IMR-90 (cell line): ENCODE data around the gene C19orf73. TPM values are rescaled to one million over a fixed set of nuclear protein-coding genes. Genes with fewer than 3 reads are reported as not detected.

ENCODE experiments used
- ATAC-seq: fragments of 200-7000 bp; cut with Tn5 transposase; 2 replicates; pipeline ENCODE4 v1.9.1; 2020; ENCODE audit warnings: low read depth, mild to moderate bottlenecking, moderate library complexity
- BruUV-seq: library from RNA; stranded (reverse); fragments of 400-500 nt; replicated peaks from 2 replicates; lab custom pipeline; 2021; lab: Mats Ljungman, UMichigan
- CTCF ChIA-PET: fragments of 300-600 bp; formaldehyde crosslinking; extraction: SDS; loops from one replicate; lab custom pipeline; 2021; ENCODE audit warnings: antibody characterized with exemption; lab: Yijun Ruan, JAX
- POLR2A ChIA-PET: fragments of 300-600 bp; sonication (Branson Sonifier 250); formaldehyde crosslinking; loops from one replicate; lab custom pipeline; 2022; ENCODE audit warnings: antibody characterized with exemption; ENCODE audit not compliant: unreplicated experiment; lab: Charles Lee
- DNase-seq: peaks from one replicate; pipeline ENCODE4 v3.0.0; 2013
- H2AFZ ChIP-seq: replicated peaks from 2 replicates; pipeline ENCODE3; 2013; ENCODE audit warnings: low read length, mild to moderate bottlenecking; ENCODE audit not compliant: poor library complexity
- H2AK5ac ChIP-seq: 2 replicates; pipeline ENCODE4 v1.6.1; 2013; ENCODE audit warnings: low read depth, low read length, inconsistent platforms
- H2AK9ac ChIP-seq: replicated peaks from 2 replicates; pipeline ENCODE3; 2013; ENCODE audit warnings: mild to moderate bottlenecking, low read depth, low read length, moderate library complexity; ENCODE audit not compliant: poor library complexity
- H2BK120ac ChIP-seq: 2 replicates; pipeline ENCODE4 v1.6.1; 2013; ENCODE audit warnings: low read depth, low read length, inconsistent platforms
- H2BK15ac ChIP-seq: 3 replicates; pipeline ENCODE4 v1.6.1; 2013; ENCODE audit warnings: low read depth, low read length, inconsistent platforms
- H2BK20ac ChIP-seq: 2 replicates; pipeline ENCODE4 v1.6.1; 2013; ENCODE audit warnings: low read depth, mild to moderate bottlenecking, inconsistent platforms, low read length, moderate library complexity
- H2BK5ac ChIP-seq: 2 replicates; pipeline ENCODE4 v1.6.1; 2013; ENCODE audit warnings: mild to moderate bottlenecking, low read depth, low read length, inconsistent platforms; ENCODE audit not compliant: poor library complexity, severe bottlenecking
- H3K14ac ChIP-seq: replicated peaks from 2 replicates; pipeline ENCODE4 v1.6.1; 2013; ENCODE audit warnings: low read depth, low read length, inconsistent platforms
- H3K18ac ChIP-seq: 2 replicates; pipeline ENCODE4 v1.6.1; 2013; ENCODE audit warnings: low read depth, low read length, control low read depth
- H3K23ac ChIP-seq: 2 replicates; pipeline ENCODE4 v1.6.1; 2013; ENCODE audit warnings: low read depth, low read length, inconsistent platforms
- H3K27ac ChIP-seq: 2 replicates; pipeline ENCODE4 v1.5.1; 2013; ENCODE audit warnings: mild to moderate bottlenecking, control low read depth, low read length; ENCODE audit not compliant: insufficient read depth
- H3K27me3 ChIP-seq: 2 replicates; pipeline ENCODE4 v1.6.1; 2013; ENCODE audit warnings: low read length; ENCODE audit not compliant: control insufficient read depth, insufficient read depth
- H3K36me3 ChIP-seq: 2 replicates; pipeline ENCODE4 v1.6.1; 2013; ENCODE audit warnings: low read length, mixed read lengths; ENCODE audit not compliant: control insufficient read depth, insufficient read depth
- H3K4ac ChIP-seq: 2 replicates; pipeline ENCODE4 v1.6.1; 2013; ENCODE audit warnings: low read depth, low read length, inconsistent platforms
- H3K4me1 ChIP-seq: 2 replicates; pipeline ENCODE4 v1.6.1; 2013; ENCODE audit warnings: low read length, mixed read lengths; ENCODE audit not compliant: control insufficient read depth, insufficient read depth
- H3K4me2 ChIP-seq: 2 replicates; pipeline ENCODE4 v1.6.1; 2013; ENCODE audit warnings: low read depth, mild to moderate bottlenecking, control low read depth, low read length, moderate library complexity
- H3K4me3 ChIP-seq: 2 replicates; pipeline ENCODE4 v1.5.1; 2013; ENCODE audit warnings: low read depth, mild to moderate bottlenecking, control low read depth, low read length, moderate library complexity; ENCODE audit not compliant: insufficient read depth
- H3K56ac ChIP-seq: 2 replicates; pipeline ENCODE4 v1.6.1; 2013; ENCODE audit warnings: low read length, inconsistent platforms; ENCODE audit not compliant: insufficient read depth; ENCODE audit errors: extremely low read depth
- H3K79me1 ChIP-seq, 2 experiments: 2 replicates each; pipeline ENCODE4 v1.6.1; 2013; ENCODE audit warnings: low read length in 2 of 2, inconsistent platforms in 1 of 2, low read depth in 1 of 2
- H3K9ac ChIP-seq: 2 replicates; pipeline ENCODE4 v1.6.1; 2013; ENCODE audit warnings: low read depth, low read length, control low read depth
- H3K9me1 ChIP-seq: 2 replicates; pipeline ENCODE4 v1.6.1; 2013; ENCODE audit warnings: low read length, inconsistent platforms; ENCODE audit not compliant: insufficient read depth
- H3K9me3 ChIP-seq: 2 replicates; pipeline ENCODE4 v1.6.1; 2013; ENCODE audit warnings: low read length; ENCODE audit not compliant: control insufficient read depth, insufficient read depth
- H4K20me1 ChIP-seq: 2 replicates; pipeline ENCODE4 v1.6.1; 2013; ENCODE audit warnings: low read length, inconsistent platforms; ENCODE audit not compliant: insufficient read depth
- H4K5ac ChIP-seq: 2 replicates; pipeline ENCODE4 v1.6.1; 2013; ENCODE audit warnings: mild to moderate bottlenecking, low read depth, low read length, control low read depth
- H4K8ac ChIP-seq, 2 experiments: 2 replicates each; pipeline ENCODE4 v1.6.1; 2013; ENCODE audit warnings: low read depth in 2 of 2, low read length in 2 of 2, control low read depth in 1 of 2, inconsistent platforms in 1 of 2
- H4K91ac ChIP-seq: 2 replicates; pipeline ENCODE4 v1.6.1; 2013; ENCODE audit warnings: low read depth, low read length, inconsistent platforms; ENCODE audit not compliant: insufficient read depth
- BHLHE40 ChIP-seq: fragments of 150-350 bp; IDR thresholded peaks from 2 replicates; pipeline ENCODE4 v1.6.1; 2016; ENCODE audit warnings: mild to moderate bottlenecking, low read depth, low read length
- CEBPB ChIP-seq: IDR thresholded peaks from 2 replicates; pipeline ENCODE4 v1.6.1; 2012; ENCODE audit warnings: low read depth, low read length, improper control_type of control experiment
- CHD1 ChIP-seq: IDR thresholded peaks from 2 replicates; pipeline ENCODE4 v1.6.1; 2012; ENCODE audit warnings: low read depth, low read length, improper control_type of control experiment
- CTCF ChIP-seq: conservative IDR thresholded peaks from 2 replicates; pipeline ENCODE4 v1.5.1; 2012; ENCODE audit warnings: mild to moderate bottlenecking, low read depth, low read length, improper control_type of control experiment
- ELK1 ChIP-seq: fragments of 150-350 bp; IDR thresholded peaks from 2 replicates; pipeline ENCODE4 v1.6.1; 2016; ENCODE audit warnings: low read depth, mild to moderate bottlenecking, low read length, moderate library complexity, borderline replicate concordance
- FOS ChIP-seq: fragments of 150-350 bp; IDR thresholded peaks from 2 replicates; pipeline ENCODE4 v1.6.1; 2016; ENCODE audit warnings: low read depth, low read length
- MAFK ChIP-seq: IDR thresholded peaks from 2 replicates; pipeline ENCODE4 v1.6.1; 2012; ENCODE audit warnings: low read depth, low read length, improper control_type of control experiment
- MAZ ChIP-seq: IDR thresholded peaks from 2 replicates; pipeline ENCODE4 v1.6.1; 2012; ENCODE audit warnings: low read depth, mild to moderate bottlenecking, low read length, improper control_type of control experiment, moderate library complexity, borderline replicate concordance
- MXI1 ChIP-seq: IDR thresholded peaks from 2 replicates; pipeline ENCODE4 v1.6.1; 2012; ENCODE audit warnings: low read depth, mild to moderate bottlenecking, low read length, moderate library complexity, borderline replicate concordance
- NFE2L2 ChIP-seq: fragments of 150-350 bp; IDR thresholded peaks from 2 replicates; pipeline ENCODE4 v1.6.1; 2016; ENCODE audit warnings: low read depth, mild to moderate bottlenecking, low read length
- POLR2A ChIP-seq: IDR thresholded peaks from 2 replicates; pipeline ENCODE4 v1.6.1; 2012; ENCODE audit warnings: mild to moderate bottlenecking, low read depth, low read length
- RAD21 ChIP-seq: IDR thresholded peaks from 2 replicates; pipeline ENCODE4 v1.6.1; 2012; ENCODE audit warnings: low read length, improper control_type of control experiment
- RCOR1 ChIP-seq: IDR thresholded peaks from 2 replicates; pipeline ENCODE4 v1.6.1; 2012; ENCODE audit warnings: mild to moderate bottlenecking, low read length, improper control_type of control experiment; ENCODE audit not compliant: insufficient replicate concordance
- RFX5 ChIP-seq: IDR thresholded peaks from 2 replicates; pipeline ENCODE4 v1.8.0; 2012; ENCODE audit warnings: low read depth, mild to moderate bottlenecking, low read length, moderate library complexity
- SMC3 ChIP-seq: fragments of 150-350 bp; IDR thresholded peaks from 2 replicates; pipeline ENCODE4 v1.6.1; 2016; ENCODE audit warnings: low read depth, mild to moderate bottlenecking, antibody characterized with exemption, low read length, moderate library complexity
- USF2 ChIP-seq: fragments of 150-350 bp; IDR thresholded peaks from 2 replicates; pipeline ENCODE4 v1.6.1; 2017; ENCODE audit warnings: mild to moderate bottlenecking, antibody characterized with exemption, low read length, low read depth
- WGBS, 2 experiments: methylation state at CpG; one replicate each; pipeline versions ENCODE4 v1.1.5 to v1.1.7; 2013; ENCODE audit warnings: missing lambda C conversion rate in 2 of 2; ENCODE audit not compliant: insufficient read length in 1 of 2; ENCODE audit errors: extremely low coverage in 2 of 2; 5-methylcytosine and 5-hydroxymethylcytosine counted together
- dilution Hi-C: fragments of 300-500 bp; cut with HindIII; formaldehyde crosslinking; loops from one replicate; pipeline ENCODE4 v1.14.3; 2018; ENCODE audit warnings: low sequenced_read_pairs; ENCODE audit not compliant: unreplicated experiment
- in situ Hi-C: fragments of 300-500 bp; cut with MboI; formaldehyde crosslinking; loops from 3 replicates; pipeline ENCODE4 v1.14.3; 2019; ENCODE audit warnings: low sequenced_read_pairs, inconsistent platforms, mixed read lengths
- intact Hi-C: fragments of 100-400 bp; cut with micrococcal nuclease; formaldehyde crosslinking; loops from 2 replicates; pipeline ENCODE4 v1.10.0; 2022
- polyA plus RNA-seq, 3 experiments: library from polyadenylated mRNA; depleted of rRNA; stranded (reverse); fragments of >200 nt; gene quantifications; 2 replicates each; pipeline ENCODE4 v1.2.3, GENCODE V29; 2012; ENCODE audit warnings: low replicate concordance in 1 of 3
- total RNA-seq: library from RNA; depleted of rRNA; stranded (reverse); fragments of >200 nt; gene quantifications from 2 replicates; pipeline ENCODE4 v1.2.3, GENCODE V29; 2012

Gene C19orf73
- total and polyA plus RNA-seq, 2 of the 4 experiments (the other 2 are of a cell fraction): 1.2 TPM; not detected in 1

- Histone ChIP-seq H2BK20ac (no peak overlapping the region), H4K91ac (no peak overlapping the region), H3K4me2 (no peak overlapping the region), H3K14ac (no peak overlapping the region), H3K79me1 (peaks cover 0 to 5% of the 10 kb centered on the region in 2 experiments; a peak in 2 of 4 replicates), H3K4ac (no peak overlapping the region), H2BK120ac (no peak overlapping the region), H3K4me1 (no peaks in the 10 kb centered on the region), H2BK5ac (no peak overlapping the region), H2AK5ac (no peak overlapping the region), H3K27me3 (no peaks in the 10 kb centered on the region), H3K9me3 (no peaks in the 10 kb centered on the region), H3K9me1 (no peaks in the 10 kb centered on the region), H3K18ac (no peak overlapping the region), H2BK15ac (no peak overlapping the region), H2AFZ (no peak overlapping the region), H3K36me3 (peaks cover 18% of the 10 kb centered on the region), H4K20me1 (no peaks in the 10 kb centered on the region; the same call in 1 of the 2 replicates), H4K5ac (no peak overlapping the region), H3K9ac (no peak overlapping the region), H3K4me3 (no peak overlapping the region), H2AK9ac (no peak overlapping the region), H4K8ac (no peak overlapping the region), H3K56ac (no peak overlapping the region), H3K27ac (no peak overlapping the region), H3K23ac (no peak overlapping the region)
- no peak for TF ChIP-seq FOS
- no peak for TF ChIP-seq SMC3
- no peak for TF ChIP-seq CEBPB
- no peak for TF ChIP-seq MAFK
- TF ChIP-seq RCOR1: no peak
- no peak for TF ChIP-seq USF2
- no peak for TF ChIP-seq RAD21
- TF ChIP-seq CTCF: no peak
- no peak for TF ChIP-seq BHLHE40
- no peak for TF ChIP-seq MAZ
- no peak for TF ChIP-seq RFX5
- TF ChIP-seq ELK1: no peak
- TF ChIP-seq MXI1: no peak
- TF ChIP-seq NFE2L2: no peak
- TF ChIP-seq CHD1: no peak
- TF ChIP-seq POLR2A: no peak
- in situ Hi-C loops: no loop called here
- dilution Hi-C loops: no loop called here
- DNase-seq (no peak), ATAC-seq (no peak)
- no TSS peak for BruUV-seq
- POLR2A ChIA-PET: no interaction called here
- intact Hi-C loops: no loop called here
- 39% methylated on average over 3 of the region's 30 CpGs; no CpG with 5 or more reads in 1 of the 2 experiments for WGBS, 2 experiments
- CTCF ChIA-PET: no interaction called here
These were observed 46.9 kb upstream of the C19orf73 start for GRCh38 chr19:49165865-49166301.
